SK-MEL-5 (cell line): ENCODE measurements around the gene THTPA. TPM values are rescaled to one million over a fixed set of nuclear protein-coding genes. Genes with fewer than 3 reads are reported as not detected.
"Not testable (repeated sequence)": the region's sequence is repeated elsewhere in the genome, so short reads cannot be mapped to it uniquely, and the experiment has no call there.

ENCODE experiments used
- DNase-seq: peaks from one replicate; pipeline ENCODE4 v3.0.0-alpha.2; 2016; ENCODE audit warnings: low read depth, low spot score
- in situ Hi-C: cut with HindIII; loops from 2 replicates; pipeline ENCODE4 v1.10.0; 2016; ENCODE audit warnings: low sequenced_read_pairs, high pct_unique_total_duplicates, low pct_unique_long_range_greater_than_20kb
- total RNA-seq: library from RNA; depleted of rRNA; stranded (reverse); fragments of >200 nt; shearing (Covaris generic); gene quantifications from 2 replicates; pipeline ENCODE4 v1.2.3, GENCODE V29; 2014

THTPA gene
- total RNA-seq, 1 experiment from 2014 or later: 9.5 TPM

DNA sequence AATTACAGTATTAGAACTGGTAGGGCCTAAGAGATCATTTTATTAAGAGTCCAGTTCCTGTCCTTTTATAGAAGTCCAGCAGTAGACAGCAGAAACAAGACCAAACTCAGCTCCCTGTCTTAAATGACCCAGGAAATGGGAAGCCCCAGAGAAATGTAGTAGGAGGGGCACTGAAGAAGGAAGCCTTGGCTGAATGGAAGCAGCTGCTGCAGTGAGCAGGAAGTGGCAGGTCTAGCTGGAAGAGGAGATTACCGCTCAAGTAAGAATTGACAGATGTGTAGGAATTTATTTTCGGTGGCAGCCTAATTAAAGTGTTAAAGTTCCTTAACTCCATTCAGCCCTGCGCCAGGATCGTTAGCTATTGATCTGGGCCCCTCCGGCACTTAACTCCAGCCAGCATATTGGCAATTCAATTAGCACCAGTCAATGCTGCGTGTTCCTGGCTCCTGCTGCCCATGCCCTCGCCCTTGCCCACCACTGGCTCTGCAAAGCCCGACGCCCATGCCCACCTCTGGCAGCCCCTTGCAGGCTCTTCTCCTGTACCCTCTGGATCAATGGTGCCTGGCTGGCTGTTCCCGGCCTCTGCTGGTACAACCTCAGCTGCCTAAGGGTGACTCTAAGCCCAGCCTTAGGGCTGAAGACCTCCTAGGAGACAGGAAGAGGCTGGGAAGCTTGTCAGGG is 25.6 kb upstream of the THTPA start:
- in situ Hi-C loops: no loop called here
- DNase-seq: no peak

- DNase-seq: no peak
- in situ Hi-C loops: no loop called here
These were observed 24.7 kb upstream of the THTPA start for GRCh38 chr14:23531391-23531790.

DNA sequence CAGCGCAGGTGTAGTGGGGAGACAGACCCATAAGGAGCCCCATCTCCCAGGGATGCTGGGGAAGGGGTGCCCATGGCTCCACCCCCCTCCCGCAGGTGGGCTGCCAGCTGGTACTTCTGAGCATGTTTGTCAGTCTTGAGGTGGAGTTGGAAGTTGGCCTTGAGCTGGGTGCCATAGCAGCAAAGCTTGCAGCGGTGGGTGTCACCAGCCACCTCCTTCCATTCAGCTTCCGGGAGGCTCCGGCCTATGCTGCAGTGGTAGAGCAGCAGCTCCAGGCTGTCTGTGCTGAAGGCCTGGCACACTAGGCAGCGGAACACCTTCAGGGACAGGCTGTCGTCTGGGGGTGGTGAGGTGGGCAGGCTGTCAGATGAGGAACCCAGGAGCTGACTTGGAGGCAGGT is 23.4 kb upstream of the THTPA start:
- DNase-seq: no peak
- in situ Hi-C loops: no loop called here

GRCh38 chr14:23533652-23534435 is 22.2 kb upstream of the THTPA start:
- in situ Hi-C loops: no loop called here
- no peak for DNase-seq

GRCh38 chr14:23535943-23536342 is 20.1 kb upstream of the THTPA start:
- in situ Hi-C loops: no loop called here
- DNase-seq: no peak

DNA sequence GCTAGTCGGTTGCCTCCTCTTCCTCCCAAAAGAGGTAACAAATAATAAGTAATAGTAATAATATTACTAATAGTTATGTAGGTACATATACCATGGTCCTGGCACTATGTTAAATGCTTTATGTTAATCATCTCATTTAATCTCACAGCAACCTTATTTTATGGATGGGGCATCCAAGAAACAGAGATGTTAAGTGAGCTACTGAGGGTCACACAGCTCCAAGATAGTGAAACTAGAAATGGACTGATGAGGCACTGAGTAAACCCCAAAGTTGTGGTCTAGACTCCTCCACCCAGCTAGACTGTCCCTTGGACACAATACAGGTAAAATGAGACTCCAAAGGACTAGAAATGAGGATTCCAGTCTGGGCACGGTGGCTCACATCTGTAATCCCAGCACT is 19.6 kb upstream of the THTPA start:
- DNase-seq: no peak
- in situ Hi-C loops: no loop called here

GRCh38 chr14:23536906-23537305 is 19.2 kb upstream of the THTPA start:
- DNase-seq, in situ Hi-C loops: not testable (repeated sequence)

GRCh38 chr14:23537351-23538049 is 18.6 kb upstream of the THTPA start:
- in situ Hi-C loops: no loop called here
- DNase-seq: no peak

DNA sequence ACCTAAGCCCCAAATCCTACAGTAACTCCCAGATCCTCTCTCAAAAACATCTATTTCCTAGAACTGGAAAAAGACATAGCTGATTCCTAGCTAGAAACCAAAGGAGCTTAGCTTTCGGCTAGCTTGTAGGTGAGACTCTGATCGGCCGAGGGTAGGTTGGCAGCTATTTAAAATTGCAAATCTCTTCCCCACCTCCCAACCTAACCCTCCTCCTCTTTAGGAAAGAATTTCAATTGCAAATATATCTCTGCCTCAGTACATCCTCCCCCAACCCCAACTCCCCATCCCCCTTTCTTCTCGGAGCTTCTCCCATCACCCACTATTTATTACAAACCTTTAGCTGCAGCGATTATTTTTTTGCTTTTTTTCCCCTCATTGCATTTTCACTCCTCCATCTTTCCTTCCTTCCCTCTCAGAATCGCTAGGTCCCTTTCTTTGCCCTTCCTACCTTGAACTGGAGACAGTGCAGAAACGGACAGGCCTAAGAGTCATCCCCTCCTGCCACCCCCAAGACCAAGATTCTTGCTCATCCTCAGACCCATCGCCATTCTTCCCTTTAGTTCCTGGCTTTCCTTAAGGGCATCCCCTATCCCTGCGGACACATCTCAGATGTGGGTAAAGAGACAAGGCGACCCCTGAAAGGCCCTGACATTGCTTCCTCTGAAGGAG is 17.9 kb upstream of the THTPA start:
- no peak for DNase-seq
- in situ Hi-C loops: no loop called here

DNA sequence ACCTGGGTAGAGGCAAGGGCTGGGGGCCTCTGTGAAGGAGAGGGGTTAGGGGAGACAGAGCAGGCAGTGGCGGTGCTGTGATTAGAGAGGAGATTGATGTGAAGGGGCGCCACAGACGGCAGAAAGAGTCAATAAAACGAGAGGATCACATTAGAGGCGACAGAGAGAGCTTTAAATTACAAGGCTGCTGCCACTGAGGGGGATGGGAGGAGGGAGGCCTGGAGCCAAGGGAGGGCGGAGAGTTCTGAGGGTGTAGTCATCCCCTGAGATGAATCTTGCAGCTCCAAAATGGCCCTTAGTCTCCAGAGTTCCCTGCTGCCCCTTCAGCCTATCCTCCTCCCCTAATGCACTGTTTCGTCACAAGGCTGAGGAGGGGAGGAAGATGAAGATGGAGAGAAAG is 17.3 kb upstream of the THTPA start:
- no peak for DNase-seq
- in situ Hi-C loops: no loop called here

DNA sequence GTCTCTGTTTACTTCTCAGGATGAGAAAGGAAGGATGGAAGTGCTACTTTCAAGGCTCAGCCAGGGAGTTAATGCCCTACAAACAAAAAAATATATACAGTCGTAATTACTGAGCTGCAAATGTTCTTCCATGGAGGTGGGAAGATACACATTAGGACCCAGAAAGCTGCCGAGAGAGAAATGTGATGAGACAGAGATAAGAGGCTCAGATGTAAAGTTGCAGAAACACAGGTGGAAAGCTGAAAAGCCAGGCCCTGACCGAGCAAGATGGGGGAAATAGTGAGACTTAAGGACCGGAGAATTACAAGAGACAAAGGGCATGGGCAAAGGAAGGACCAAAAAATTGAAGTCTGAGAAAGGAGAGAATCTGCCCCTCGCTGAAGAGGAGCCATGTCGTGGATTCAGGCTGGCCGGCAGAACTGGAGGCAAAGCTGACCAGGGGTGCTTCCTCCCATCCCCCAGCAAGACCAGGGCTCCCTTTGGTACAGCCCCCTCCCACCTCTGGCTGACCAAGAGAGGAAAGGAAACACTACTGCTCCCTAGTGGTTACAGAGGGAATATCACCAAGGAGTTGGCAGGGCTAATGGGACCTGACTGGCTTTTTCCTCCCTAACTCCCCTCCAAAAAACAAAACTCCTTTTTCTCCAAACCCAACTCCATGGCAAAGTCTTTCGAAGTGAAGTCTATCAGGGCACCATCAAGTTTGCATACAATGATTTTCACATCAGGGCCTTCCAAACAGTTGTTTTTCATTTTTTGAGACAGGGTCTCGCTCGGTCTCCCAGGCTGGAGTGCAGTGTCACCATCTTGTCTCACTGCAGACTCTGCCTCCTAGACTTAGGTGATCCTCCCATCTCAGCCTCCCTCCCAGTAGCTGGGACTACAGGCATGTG is 16.6 kb upstream of the THTPA start:
- in situ Hi-C loops: no loop called here
- DNase-seq: peak; percentile 78

DNA sequence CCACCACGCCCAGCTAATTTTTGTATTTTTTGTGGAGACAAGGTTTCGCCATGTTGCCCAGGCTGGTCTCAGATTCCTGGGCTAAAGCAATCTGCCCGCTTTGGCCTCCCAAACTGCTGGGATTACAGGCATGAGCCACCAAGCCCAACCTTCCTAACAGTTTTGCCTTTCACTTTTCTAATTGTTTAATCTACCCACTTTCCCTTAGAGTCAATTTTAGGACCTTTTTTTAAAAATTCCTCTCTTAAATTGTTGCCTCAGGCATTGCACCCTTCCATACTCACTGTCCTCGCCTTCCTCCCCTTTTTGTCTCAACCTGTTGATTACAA is 16.0 kb upstream of the THTPA start:
- no peak for DNase-seq
- in situ Hi-C loops: no loop called here

- in situ Hi-C loops: no loop called here
- no peak for DNase-seq
These were observed 13.8 kb upstream of the THTPA start for GRCh38 chr14:23542261-23542660.

DNA sequence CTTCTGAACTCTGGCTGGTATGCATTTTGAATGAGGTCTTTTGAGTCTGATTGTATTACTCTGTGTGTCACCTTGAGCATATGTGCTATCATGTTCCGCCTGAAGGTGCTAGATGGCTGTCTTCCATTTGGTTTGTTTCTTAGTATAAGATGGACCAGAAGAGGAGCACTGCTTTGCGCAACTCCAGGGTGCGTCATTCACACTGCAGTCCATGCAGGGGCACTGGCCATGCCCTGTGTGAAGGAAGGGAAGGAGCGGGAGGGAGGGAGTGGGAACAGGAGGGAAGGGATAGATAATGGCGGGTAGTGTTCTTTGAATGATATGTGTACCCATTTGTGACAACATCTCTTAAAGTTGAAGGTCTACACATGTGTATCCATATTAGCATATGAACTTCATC is 12.7 kb upstream of the THTPA start:
- in situ Hi-C loops: no loop called here
- DNase-seq: no peak

- DNase-seq: no peak
- in situ Hi-C loops: no loop called here
These were observed 11.3 kb upstream of the THTPA start for GRCh38 chr14:23544511-23545447.

DNA sequence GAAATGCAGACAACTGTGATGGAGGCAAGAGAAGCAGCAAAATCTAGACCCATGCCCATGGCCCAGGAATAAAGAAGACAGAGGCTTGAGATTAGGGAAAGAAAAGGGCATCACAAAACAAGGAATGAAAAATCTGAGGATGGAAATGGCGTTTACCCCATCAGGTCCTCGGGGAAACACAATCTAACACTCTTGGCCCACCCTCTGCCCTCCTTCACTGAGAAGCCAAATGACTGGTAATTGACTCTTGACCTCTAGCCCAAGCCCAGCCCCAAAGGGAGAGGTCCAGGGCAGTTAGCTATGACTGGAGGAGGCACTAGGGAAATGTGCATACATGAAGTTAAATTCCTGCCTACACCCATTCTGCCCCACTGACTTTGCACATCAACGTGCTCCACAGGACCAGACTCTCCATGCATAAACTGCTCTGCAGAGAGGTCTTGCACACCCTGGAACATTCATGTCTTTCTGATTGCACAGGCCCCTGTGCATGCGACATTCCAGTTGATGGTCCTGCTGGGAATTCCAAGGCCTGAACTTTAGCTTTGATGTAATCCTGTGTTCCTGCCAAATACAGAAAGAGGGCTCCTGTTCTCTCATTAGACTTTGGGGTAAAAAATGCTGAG is 10.2 kb upstream of the THTPA start:
- in situ Hi-C loops: no loop called here
- no peak for DNase-seq
